Ovary (tissue), 3 donors: Measurements from ENCODE around the gene UBR1.
"Not testable (repeated sequence)": the region's sequence is repeated elsewhere in the genome, so short reads cannot be mapped to it uniquely, and the experiment has no call there.

ENCODE experiments used
- EP300 ChIP-seq: sonication (generic); formaldehyde crosslinking; IDR thresholded peaks from one replicate; pipeline ENCODE4 v1.6.1; 2017; ENCODE audit warnings: antibody characterized with exemption
- POLR2A ChIP-seq: fragments of 450-650 bp; IDR thresholded peaks from one replicate; pipeline ENCODE4 v1.6.1; 2017; ENCODE audit warnings: antibody characterized with exemption, mild to moderate bottlenecking, moderate library complexity
- TF ChIP-seq, protein P1 (sequence below), 3 donors: fragments of 450-650 bp in 2 of 3; fragments of 200-600 bp in 1 of 3; IDR thresholded peaks; one replicate each; pipeline versions ENCODE4 v1.5.1 to v1.8.0; 2016 to 2022; ENCODE audit warnings: antibody characterized with exemption in 3 of 3, mild to moderate bottlenecking in 1 of 3
- donor health status: DM: no; HTN: no; CAD: no.

GRCh38 chr15:42979113-42979512, 126.7 kb downstream of the UBR1 start:
- TF ChIP-seq, protein P1, sequence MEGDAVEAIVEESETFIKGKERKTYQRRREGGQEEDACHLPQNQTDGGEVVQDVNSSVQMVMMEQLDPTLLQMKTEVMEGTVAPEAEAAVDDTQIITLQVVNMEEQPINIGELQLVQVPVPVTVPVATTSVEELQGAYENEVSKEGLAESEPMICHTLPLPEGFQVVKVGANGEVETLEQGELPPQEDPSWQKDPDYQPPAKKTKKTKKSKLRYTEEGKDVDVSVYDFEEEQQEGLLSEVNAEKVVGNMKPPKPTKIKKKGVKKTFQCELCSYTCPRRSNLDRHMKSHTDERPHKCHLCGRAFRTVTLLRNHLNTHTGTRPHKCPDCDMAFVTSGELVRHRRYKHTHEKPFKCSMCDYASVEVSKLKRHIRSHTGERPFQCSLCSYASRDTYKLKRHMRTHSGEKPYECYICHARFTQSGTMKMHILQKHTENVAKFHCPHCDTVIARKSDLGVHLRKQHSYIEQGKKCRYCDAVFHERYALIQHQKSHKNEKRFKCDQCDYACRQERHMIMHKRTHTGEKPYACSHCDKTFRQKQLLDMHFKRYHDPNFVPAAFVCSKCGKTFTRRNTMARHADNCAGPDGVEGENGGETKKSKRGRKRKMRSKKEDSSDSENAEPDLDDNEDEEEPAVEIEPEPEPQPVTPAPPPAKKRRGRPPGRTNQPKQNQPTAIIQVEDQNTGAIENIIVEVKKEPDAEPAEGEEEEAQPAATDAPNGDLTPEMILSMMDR (IDR thresholded peaks at IDR 0.05) = not testable (repeated sequence)
- not testable (repeated sequence) for TF ChIP-seq POLR2A, EP300
